Measurements from ENCODE around the gene TMEM182.

TMEM182 gene

DNA sequence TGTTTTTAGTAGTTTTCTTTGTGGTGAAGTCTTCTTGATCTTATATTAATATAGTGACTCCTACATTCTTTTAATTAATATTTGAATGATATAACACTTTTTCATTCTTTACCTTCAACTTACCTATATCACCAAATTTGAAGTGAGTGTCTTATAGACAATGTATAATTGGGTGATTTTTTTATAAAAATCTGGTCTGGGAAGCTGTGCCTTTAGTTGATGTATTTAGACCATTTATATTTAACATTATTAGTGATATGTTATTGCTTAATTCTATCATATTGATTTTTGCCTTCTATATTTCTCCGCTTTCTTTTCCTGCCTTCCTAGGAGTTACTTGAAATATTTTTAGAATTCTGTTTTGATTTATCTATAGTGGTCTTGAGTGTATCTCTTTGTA is 16.4 kb downstream of the TMEM182 start:
- TF ChIP-seq CTCF (IDR thresholded peaks at IDR 0.05; ENCODE audit: insufficient read depth, low read depth, low read length, missing control alignments) = no peak
- no peak for DNase-seq (ENCODE audit: low read depth)

DNA sequence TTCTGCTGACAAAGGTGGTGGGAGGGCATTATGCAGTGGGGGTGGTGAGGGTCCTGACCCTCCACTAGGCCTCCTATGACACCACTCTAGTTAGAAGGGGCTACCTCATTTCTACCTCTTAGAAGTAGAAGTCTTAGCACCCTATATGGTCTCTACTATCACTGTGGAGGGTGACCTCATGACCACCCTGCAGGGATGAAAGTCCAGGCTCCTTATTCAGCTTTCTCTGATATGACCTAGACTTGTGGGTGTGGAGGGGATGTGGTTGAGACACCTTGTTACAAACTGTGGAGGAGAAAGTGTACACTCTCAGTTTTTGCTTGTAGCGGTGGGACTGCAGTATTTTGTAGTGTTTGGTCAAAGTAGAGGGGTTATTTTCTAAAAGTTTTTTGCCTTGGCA is 18.6 kb downstream of the TMEM182 start:
- H3K4me3 ChIP-seq (ENCODE audit: low read length) = no peak overlapping the region
- no peak for TF ChIP-seq CTCF (IDR thresholded peaks at IDR 0.05; ENCODE audit: insufficient read depth, low read depth, low read length, missing control alignments)
- DNase-seq (ENCODE audit: low read depth) = no peak

More for the DNA sequence above, 16.4 kb downstream of the TMEM182 start:
- H3K4me3 ChIP-seq (ENCODE audit: low read length) = no peak overlapping the region

- TF ChIP-seq CTCF (IDR thresholded peaks at IDR 0.05; ENCODE audit: insufficient read depth, low read depth, low read length, missing control alignments) = no peak
These were observed 20.4 kb downstream of the TMEM182 start for GRCh38 chr2:102782187-102782586.

GRCh38 chr2:102782933-102783332 is 21.1 kb downstream of the TMEM182 start:
- DNase-seq (ENCODE audit: low read depth) = no peak
- no peak for TF ChIP-seq CTCF (IDR thresholded peaks at IDR 0.05; ENCODE audit: insufficient read depth, low read depth, low read length, missing control alignments)
- no peak overlapping the region for H3K4me3 ChIP-seq (ENCODE audit: low read length)

More at GRCh38 chr2:102782187-102782586, 20.4 kb downstream of the TMEM182 start:
- DNase-seq (ENCODE audit: low read depth) = no peak
- H3K4me3 ChIP-seq (ENCODE audit: low read length) = no peak overlapping the region

DNA sequence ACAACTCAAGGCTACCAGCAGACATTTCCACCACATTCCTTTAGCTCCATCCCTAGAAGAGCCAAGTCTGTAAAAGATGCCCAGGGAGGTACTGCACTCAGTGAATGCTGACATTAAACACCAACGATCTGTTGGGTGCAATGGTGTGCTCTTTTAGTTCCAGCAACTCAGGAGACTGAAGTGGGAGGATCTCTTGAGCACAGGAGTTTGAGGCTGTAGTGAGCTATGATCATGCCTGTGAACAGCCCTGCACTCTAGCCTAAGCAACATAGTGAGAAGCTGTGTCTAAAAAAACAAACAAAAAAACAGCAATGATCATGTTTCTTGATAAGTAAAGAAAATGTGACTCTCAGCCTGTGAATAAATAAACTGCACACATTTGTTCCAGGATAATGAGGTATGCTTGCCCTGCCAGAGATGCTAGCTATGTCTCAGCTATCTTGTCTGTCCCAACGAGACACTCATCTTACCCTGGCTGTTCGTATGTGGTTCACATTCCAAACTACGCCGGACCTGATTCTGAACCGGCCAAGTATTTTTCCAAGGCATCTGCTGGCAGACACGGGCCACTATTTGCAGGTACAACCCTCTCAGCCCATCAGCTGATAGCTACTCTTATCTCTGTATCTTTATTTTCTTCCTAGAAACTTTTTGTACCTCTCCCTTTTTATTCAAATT is 21.8 kb downstream of the TMEM182 start:
- no peak overlapping the region for H3K4me3 ChIP-seq (ENCODE audit: low read length)
- DNase-seq (ENCODE audit: low read depth) = no peak
- TF ChIP-seq CTCF (IDR thresholded peaks at IDR 0.05; ENCODE audit: insufficient read depth, low read depth, low read length, missing control alignments) = no peak

GRCh38 chr2:102784940-102785339 is 23.1 kb downstream of the TMEM182 start:
- no peak for DNase-seq (ENCODE audit: low read depth)
- no peak for TF ChIP-seq CTCF (IDR thresholded peaks at IDR 0.05; ENCODE audit: insufficient read depth, low read depth, low read length, missing control alignments)
- no peak overlapping the region for H3K4me3 ChIP-seq (ENCODE audit: low read length)

All from epithelial cell of esophagus (primary cell).